ENCODE results near the gene PAX4.

- TF ChIP-seq CTCF (IDR thresholded peaks at IDR 0.05; ENCODE audit: low read depth, low read length) (no peak), EZH2phosphoT487 (IDR thresholded peaks at IDR 0.05; ENCODE audit: low read depth) (no peak)
Measured at GRCh38 chr7:127584648-127585043, 33.3 kb downstream of the PAX4 start.

All from OCI-LY3 (cell line).